HFF-Myc (cell line): ENCODE results near the gene MVB12A.

Experiments used
- DNase-seq: peaks from one replicate; pipeline ENCODE4 v3.0.0-alpha.2; 2011; ENCODE audit warnings: low read depth; ENCODE audit errors: extremely low read depth
- H3K4me3 ChIP-seq: replicated peaks from 2 replicates; pipeline ENCODE4 v1.5.1; 2011; ENCODE audit warnings: low read depth, mild to moderate bottlenecking, control low read depth, low read length
- CTCF ChIP-seq: IDR thresholded peaks from 2 replicates; pipeline ENCODE4 v1.5.1; 2012; ENCODE audit warnings: mild to moderate bottlenecking, low read depth, low read length, control low read depth; ENCODE audit errors: missing control alignments

The MVB12A gene

DNA sequence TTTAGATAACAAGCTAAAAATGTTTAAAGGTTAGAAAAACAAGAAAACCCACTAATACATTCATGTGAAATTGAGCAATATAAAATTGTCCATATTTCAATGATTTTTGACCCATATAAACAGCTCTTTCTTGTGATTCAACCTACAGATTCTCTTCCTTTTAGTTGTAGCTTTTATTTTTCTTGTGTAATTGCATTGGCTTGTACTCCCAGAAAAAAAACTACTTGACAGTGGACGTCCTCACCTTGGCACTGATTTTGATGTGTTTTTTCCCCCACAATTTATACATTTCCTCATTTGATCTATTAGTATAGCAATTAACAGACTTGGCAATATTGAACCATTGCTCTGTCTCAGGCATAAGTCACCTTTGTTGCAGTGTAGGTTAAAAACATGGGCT, 30.6 kb upstream of the MVB12A start:
- no peak for TF ChIP-seq CTCF
- DNase-seq: no peak
- H3K4me3 ChIP-seq: no peak overlapping the region

GRCh38 chr19:17389957-17390664, 29.7 kb upstream of the MVB12A start:
- no peak for DNase-seq
- H3K4me3 ChIP-seq: peak overlapping the region; percentile 48
- TF ChIP-seq CTCF: no peak

- peak; percentile 62 for DNase-seq
- H3K4me3 ChIP-seq: peak overlapping the region; percentile 48
- TF ChIP-seq CTCF: peak; percentile 59
Observed at GRCh38 chr19:17390665-17391370, 29.0 kb upstream of the MVB12A start.

- peak overlapping the region; percentile 37 for H3K4me3 ChIP-seq
- no peak for DNase-seq
- no peak for TF ChIP-seq CTCF
Observed at GRCh38 chr19:17391371-17392151, 28.3 kb upstream of the MVB12A start.

GRCh38 chr19:17393002-17393401, 26.8 kb upstream of the MVB12A start:
- no peak overlapping the region for H3K4me3 ChIP-seq
- no peak for DNase-seq
- no peak for TF ChIP-seq CTCF

DNA sequence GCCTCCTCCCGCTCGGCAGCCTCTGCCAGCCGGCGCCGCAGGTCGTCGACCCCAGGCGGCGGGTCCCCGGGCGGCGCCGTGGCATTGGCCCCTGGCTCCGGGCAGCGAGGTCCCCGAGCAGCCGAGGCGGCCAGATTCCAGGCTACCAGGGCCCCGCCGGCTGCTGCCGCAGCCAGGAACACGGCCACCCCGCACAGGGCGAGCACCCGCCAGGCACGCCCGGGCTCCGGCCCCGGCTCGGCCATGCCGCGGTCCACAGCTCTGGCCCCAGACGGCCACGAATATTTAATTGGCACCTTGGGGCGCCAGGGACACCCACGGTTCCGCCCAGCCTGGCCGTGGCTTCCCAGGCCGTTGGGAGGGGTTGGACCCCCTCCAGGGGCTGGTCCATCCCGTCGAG, 25.9 kb upstream of the MVB12A start, which contains the start of gene CCDC194:
Gene CCDC194 (minus strand): TSS at position 283 of the 400 bp plus-strand sequence. CDS start 38 bp downstream, at position 245.
- no peak for TF ChIP-seq CTCF
- H3K4me3 ChIP-seq: no peak within 1 kb of the TSS
- DNase-seq: no peak
